ENCODE data around the gene VSIR.

DNA sequence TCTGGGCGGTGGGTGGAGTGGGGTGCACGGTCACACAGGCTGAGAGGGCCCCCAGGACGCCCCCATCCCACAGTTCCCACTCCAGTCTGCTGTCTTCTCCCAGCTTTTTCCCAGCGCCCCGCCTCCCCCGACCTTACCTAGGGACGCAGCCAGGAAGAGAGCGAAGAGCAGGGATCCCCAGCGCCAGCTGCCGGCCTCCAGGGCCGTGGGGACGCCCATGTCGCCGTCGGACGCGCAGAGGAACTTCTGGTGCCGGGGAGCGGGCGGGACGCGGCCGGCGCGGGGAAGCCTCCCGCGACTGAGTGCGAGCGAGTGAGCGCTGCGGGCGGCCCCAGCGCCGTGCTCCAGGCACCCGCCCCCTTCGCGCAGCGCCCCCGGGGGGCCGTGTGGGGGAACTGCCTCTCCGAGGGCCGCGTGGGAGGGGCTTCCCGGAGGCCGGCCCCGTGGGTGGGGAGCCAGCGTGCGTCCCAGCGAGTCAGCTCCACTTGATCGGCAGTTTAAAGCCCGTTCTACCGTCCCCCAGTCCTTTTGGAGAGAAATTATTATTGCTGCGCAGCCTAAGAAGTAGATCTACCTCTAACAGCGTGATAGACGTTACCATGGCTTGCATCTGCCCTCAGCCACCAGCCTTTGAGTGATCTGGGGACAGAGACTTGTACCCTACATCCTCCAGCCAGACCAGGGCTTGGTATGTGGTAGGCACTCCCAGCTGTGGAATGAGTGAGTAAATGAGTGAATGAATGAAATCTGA is at the start of gene VSIR:
- TF ChIP-seq, protein P1, sequence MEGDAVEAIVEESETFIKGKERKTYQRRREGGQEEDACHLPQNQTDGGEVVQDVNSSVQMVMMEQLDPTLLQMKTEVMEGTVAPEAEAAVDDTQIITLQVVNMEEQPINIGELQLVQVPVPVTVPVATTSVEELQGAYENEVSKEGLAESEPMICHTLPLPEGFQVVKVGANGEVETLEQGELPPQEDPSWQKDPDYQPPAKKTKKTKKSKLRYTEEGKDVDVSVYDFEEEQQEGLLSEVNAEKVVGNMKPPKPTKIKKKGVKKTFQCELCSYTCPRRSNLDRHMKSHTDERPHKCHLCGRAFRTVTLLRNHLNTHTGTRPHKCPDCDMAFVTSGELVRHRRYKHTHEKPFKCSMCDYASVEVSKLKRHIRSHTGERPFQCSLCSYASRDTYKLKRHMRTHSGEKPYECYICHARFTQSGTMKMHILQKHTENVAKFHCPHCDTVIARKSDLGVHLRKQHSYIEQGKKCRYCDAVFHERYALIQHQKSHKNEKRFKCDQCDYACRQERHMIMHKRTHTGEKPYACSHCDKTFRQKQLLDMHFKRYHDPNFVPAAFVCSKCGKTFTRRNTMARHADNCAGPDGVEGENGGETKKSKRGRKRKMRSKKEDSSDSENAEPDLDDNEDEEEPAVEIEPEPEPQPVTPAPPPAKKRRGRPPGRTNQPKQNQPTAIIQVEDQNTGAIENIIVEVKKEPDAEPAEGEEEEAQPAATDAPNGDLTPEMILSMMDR (IDR thresholded peaks at IDR 0.05; ENCODE audit: low read depth, low read length): peak; percentile 55
- TF ChIP-seq EZH2phosphoT487 (IDR thresholded peaks at IDR 0.05; ENCODE audit: low read depth): no peak
